SK-N-SH (cell line): ENCODE measurements around the gene ABHD2. TPM values are rescaled to one million over a fixed set of nuclear protein-coding genes. Genes with fewer than 3 reads are reported as not detected.

ENCODE experiments used
- CTCF ChIA-PET: fragments of 300-600, 350-600 bp; formaldehyde crosslinking; extraction: SDS; loops from one replicate; lab custom pipeline; 2021; lab: Yijun Ruan, JAX
- POLR2A ChIA-PET: fragments of 350-600 bp; sonication (Branson Sonifier 250); formaldehyde crosslinking; extraction: SDS; loops from one replicate; lab custom pipeline; 2020; ENCODE audit warnings: antibody characterized with exemption, inconsistent platforms; lab: Yijun Ruan, JAX
- DNase-seq: peaks from one replicate; pipeline ENCODE4 v3.0.0; 2012
- H2AFZ ChIP-seq: fragments of 200-600 bp; sonication (generic); 2 replicates; pipeline ENCODE4 v1.8.1; 2016; ENCODE audit warnings: antibody characterized with exemption, mild to moderate bottlenecking, low read depth
- H3F3A ChIP-seq: fragments of 200-600 bp; sonication (generic); replicated peaks from 2 replicates; pipeline ENCODE3; 2016; ENCODE audit warnings: antibody characterized with exemption, mild to moderate bottlenecking; ENCODE audit not compliant: insufficient read depth
- H3K27ac ChIP-seq, 2 experiments: fragments of 200-500 bp in 1 of 2; fragments of 200-600 bp in 1 of 2; sonication (Bioruptor generic) in 1 of 2; sonication (generic), shearing (Covaris generic) in 1 of 2; 2 replicates each; pipeline versions ENCODE4 v1.5.1 to v1.6.1; 2014 to 2016; ENCODE audit warnings: low read depth in 2 of 2, inconsistent platforms in 1 of 2, low read length in 1 of 2, mild to moderate bottlenecking in 1 of 2, mixed read lengths in 1 of 2
- H3K27me3 ChIP-seq: fragments of 200-600 bp; sonication (generic), shearing (Covaris generic); 2 replicates; pipeline ENCODE4 v1.6.1; 2016; ENCODE audit warnings: mixed run types; ENCODE audit not compliant: insufficient read depth
- H3K36me3 ChIP-seq, 2 experiments: fragments of 200-500 bp in 1 of 2; fragments of 200-600 bp in 1 of 2; sonication (Bioruptor generic) in 1 of 2; sonication (generic) in 1 of 2; replicated peaks in 1 of 2; 2 replicates each; pipeline versions ENCODE3 to v1.5.1; 2014 to 2016; ENCODE audit warnings: low read length in 1 of 2, mild to moderate bottlenecking in 1 of 2; ENCODE audit not compliant: insufficient read depth in 2 of 2, control insufficient read depth in 1 of 2
- H3K4me1 ChIP-seq, 2 experiments: fragments of 200-500 bp in 1 of 2; fragments of 200-600 bp in 1 of 2; sonication (Bioruptor generic) in 1 of 2; sonication (generic), shearing (Covaris generic) in 1 of 2; 2 replicates each; pipeline versions ENCODE4 v1.5.1 to v1.6.1; 2014 to 2016; ENCODE audit warnings: low read depth in 1 of 2, low read length in 1 of 2, mixed run types in 1 of 2; ENCODE audit not compliant: insufficient read depth in 2 of 2, control insufficient read depth in 1 of 2
- H3K4me2 ChIP-seq: fragments of 200-600 bp; sonication (generic), shearing (Covaris generic); 2 replicates; pipeline ENCODE4 v1.6.1; 2017; ENCODE audit warnings: mixed run types
- H3K4me3 ChIP-seq, 2 experiments: fragments of 200-500 bp in 1 of 2; fragments of 200-600 bp in 1 of 2; sonication (Bioruptor generic) in 1 of 2; sonication (generic), shearing (Covaris generic) in 1 of 2; 2 replicates each; pipeline versions ENCODE4 v1.5.1 to v1.8.1; 2014 to 2016; ENCODE audit warnings: low read depth in 2 of 2, inconsistent platforms in 1 of 2, low read length in 1 of 2, mild to moderate bottlenecking in 1 of 2, mixed read lengths in 1 of 2, moderate library complexity in 1 of 2
- H3K79me2 ChIP-seq: fragments of 200-600 bp; sonication (generic); 2 replicates; pipeline ENCODE4 v1.8.1; 2017; ENCODE audit warnings: mild to moderate bottlenecking; ENCODE audit not compliant: insufficient read depth
- H3K9ac ChIP-seq: fragments of 200-600 bp; sonication (generic); 2 replicates; pipeline ENCODE4 v1.6.1; 2017; ENCODE audit warnings: mixed run types
- H3K9me2 ChIP-seq: fragments of 200-600 bp; sonication (generic); 2 replicates; pipeline ENCODE4 v1.6.1; 2017; ENCODE audit warnings: mixed run types
- H3K9me3 ChIP-seq: fragments of 200-600 bp; sonication (generic); 2 replicates; pipeline ENCODE4 v1.6.1; 2017; ENCODE audit warnings: mixed run types, mild to moderate bottlenecking, moderate library complexity
- H4K20me1 ChIP-seq: fragments of 200-600 bp; sonication (generic); 2 replicates; pipeline ENCODE4 v1.6.1; 2017; ENCODE audit warnings: mild to moderate bottlenecking, mixed run types; ENCODE audit not compliant: insufficient read depth
- CHD2 ChIP-seq: fragments of 150-350 bp; IDR thresholded peaks from 2 replicates; pipeline ENCODE4 v1.6.1; 2018; ENCODE audit warnings: low read length; ENCODE audit not compliant: partially characterized antibody
- FOXJ3 ChIP-seq: sonication (generic); formaldehyde crosslinking; IDR thresholded peaks from 2 replicates; pipeline ENCODE4 v1.5.1; 2020; ENCODE audit warnings: mild to moderate bottlenecking, missing genetic modification reagents
- FOXM1 ChIP-seq: IDR thresholded peaks from 2 replicates; pipeline ENCODE4 v1.4.0; 2012; ENCODE audit warnings: low read depth, mild to moderate bottlenecking
- GABPA ChIP-seq: IDR thresholded peaks from 2 replicates; pipeline ENCODE4 v1.4.0; 2012; ENCODE audit warnings: low read depth, mild to moderate bottlenecking
- MEF2A ChIP-seq: IDR thresholded peaks from 2 replicates; pipeline ENCODE4 v1.4.0; 2012; ENCODE audit warnings: low read depth, borderline replicate concordance
- NFIC ChIP-seq: IDR thresholded peaks from 2 replicates; pipeline ENCODE4 v1.4.0; 2012; ENCODE audit warnings: borderline replicate concordance
- NRF1 ChIP-seq: IDR thresholded peaks from 2 replicates; pipeline ENCODE4 v1.6.1; 2012; ENCODE audit warnings: low read depth, mild to moderate bottlenecking, low read length
- SMC3 ChIP-seq: IDR thresholded peaks from 2 replicates; pipeline ENCODE4 v1.6.1; 2012; ENCODE audit warnings: low read depth, low read length, improper control_type of control experiment
- TAF1 ChIP-seq: IDR thresholded peaks from 2 replicates; pipeline ENCODE4 v1.6.1; 2012; ENCODE audit warnings: low read depth, mild to moderate bottlenecking, low read length, moderate library complexity, borderline replicate concordance
- TCF12 ChIP-seq: IDR thresholded peaks from 2 replicates; pipeline ENCODE4 v1.4.0; 2012
- WGBS: methylation state at CpG from one replicate; pipeline ENCODE4 v1.1.6; 2017; ENCODE audit warnings: low lambda C conversion rate; 5-methylcytosine and 5-hydroxymethylcytosine counted together
- polyA plus RNA-seq, 3 experiments: library from polyadenylated mRNA; depleted of rRNA; stranded (reverse); fragments of >200 nt; gene quantifications; 2 replicates each; pipeline ENCODE4 v1.2.3, GENCODE V29; 2012
- TF ChIP-seq, protein P1 (sequence below): IDR thresholded peaks from 2 replicates; pipeline ENCODE4 v1.4.0; 2012; ENCODE audit warnings: low read depth, borderline replicate concordance
- TF ChIP-seq, protein P2 (sequence below): fragments of 200-600 bp; sonication (generic); IDR thresholded peaks from 2 replicates; pipeline ENCODE4 v1.6.1; 2017; ENCODE audit warnings: antibody characterized with exemption, mild to moderate bottlenecking, moderate library complexity
- TF ChIP-seq, protein P3 (sequence below): fragments of 150-350 bp; IDR thresholded peaks from 2 replicates; pipeline ENCODE4 v1.6.1; 2016; ENCODE audit warnings: mild to moderate bottlenecking, low read depth, low read length

ABHD2 gene
- polyA plus RNA-seq, 1 of the 3 experiments (the other 2 are of a cell fraction), result 19.2 TPM

DNA sequence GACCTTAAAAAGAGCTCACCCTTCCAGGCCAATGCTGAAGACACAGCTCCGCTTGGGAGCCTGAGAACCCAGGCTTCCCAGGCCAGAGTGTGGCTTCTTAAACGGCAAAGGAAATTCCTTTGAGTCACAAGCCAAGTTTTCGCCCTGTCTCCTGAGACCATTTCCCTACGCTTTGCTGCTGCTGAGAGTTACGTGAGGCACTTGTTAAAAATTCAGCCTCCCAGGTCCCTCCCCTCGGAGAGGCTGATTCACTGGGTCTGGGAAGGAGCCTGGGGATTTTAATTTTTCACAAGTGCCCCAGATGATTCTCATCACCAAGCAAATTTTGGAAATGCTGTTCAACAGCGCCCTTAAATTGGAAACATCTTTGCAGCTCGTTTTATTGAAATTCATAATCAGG lies 107.6 kb downstream of the ABHD2 start:
- Histone ChIP-seq H3K36me3 (peaks cover 5 to 54% of the 10 kb centered on the region in 2 experiments), H3K79me2 (no peaks in the 10 kb centered on the region), H3K4me3 (no peak overlapping the region), H3K9me2 (no peaks in the 10 kb centered on the region), H3K9ac (no peak overlapping the region), H4K20me1 (no peaks in the 10 kb centered on the region), H3K27ac (peak overlapping the region in 1 of 2 experiments; percentile 14; a peak in 1 of 4 replicates), H2AFZ (no peak overlapping the region), H3K9me3 (no peaks in the 10 kb centered on the region), H3K27me3 (no peaks in the 10 kb centered on the region), H3K4me2 (no peak overlapping the region), H3K4me1 (peaks cover 4 to 9% of the 10 kb centered on the region in 2 experiments; a peak in 1 of 4 replicates), H3F3A (peaks cover 9% of the 10 kb centered on the region)
- no peak for DNase-seq
- WGBS, result 80% methylated on average over 8 of the region's 8 CpGs
- POLR2A ChIA-PET, result no interaction called here
- TF ChIP-seq GABPA (no peak), MEF2A (no peak), TAF1 (no peak), TCF12 (no peak), FOXM1 (no peak), SMC3 (no peak)
- TF ChIP-seq, protein P1, sequence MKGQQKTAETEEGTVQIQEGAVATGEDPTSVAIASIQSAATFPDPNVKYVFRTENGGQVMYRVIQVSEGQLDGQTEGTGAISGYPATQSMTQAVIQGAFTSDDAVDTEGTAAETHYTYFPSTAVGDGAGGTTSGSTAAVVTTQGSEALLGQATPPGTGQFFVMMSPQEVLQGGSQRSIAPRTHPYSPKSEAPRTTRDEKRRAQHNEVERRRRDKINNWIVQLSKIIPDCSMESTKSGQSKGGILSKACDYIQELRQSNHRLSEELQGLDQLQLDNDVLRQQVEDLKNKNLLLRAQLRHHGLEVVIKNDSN, result no peak
- TF ChIP-seq, protein P2, sequence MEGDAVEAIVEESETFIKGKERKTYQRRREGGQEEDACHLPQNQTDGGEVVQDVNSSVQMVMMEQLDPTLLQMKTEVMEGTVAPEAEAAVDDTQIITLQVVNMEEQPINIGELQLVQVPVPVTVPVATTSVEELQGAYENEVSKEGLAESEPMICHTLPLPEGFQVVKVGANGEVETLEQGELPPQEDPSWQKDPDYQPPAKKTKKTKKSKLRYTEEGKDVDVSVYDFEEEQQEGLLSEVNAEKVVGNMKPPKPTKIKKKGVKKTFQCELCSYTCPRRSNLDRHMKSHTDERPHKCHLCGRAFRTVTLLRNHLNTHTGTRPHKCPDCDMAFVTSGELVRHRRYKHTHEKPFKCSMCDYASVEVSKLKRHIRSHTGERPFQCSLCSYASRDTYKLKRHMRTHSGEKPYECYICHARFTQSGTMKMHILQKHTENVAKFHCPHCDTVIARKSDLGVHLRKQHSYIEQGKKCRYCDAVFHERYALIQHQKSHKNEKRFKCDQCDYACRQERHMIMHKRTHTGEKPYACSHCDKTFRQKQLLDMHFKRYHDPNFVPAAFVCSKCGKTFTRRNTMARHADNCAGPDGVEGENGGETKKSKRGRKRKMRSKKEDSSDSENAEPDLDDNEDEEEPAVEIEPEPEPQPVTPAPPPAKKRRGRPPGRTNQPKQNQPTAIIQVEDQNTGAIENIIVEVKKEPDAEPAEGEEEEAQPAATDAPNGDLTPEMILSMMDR, result no peak
- CTCF ChIA-PET, result interaction anchor here (2.0 to 5.6 kb wide), 4 partner anchors 11 to 291 kb away, joined by 5 to 49 read pairs (median 19); no protein-coding TSS in a partner anchor

DNA sequence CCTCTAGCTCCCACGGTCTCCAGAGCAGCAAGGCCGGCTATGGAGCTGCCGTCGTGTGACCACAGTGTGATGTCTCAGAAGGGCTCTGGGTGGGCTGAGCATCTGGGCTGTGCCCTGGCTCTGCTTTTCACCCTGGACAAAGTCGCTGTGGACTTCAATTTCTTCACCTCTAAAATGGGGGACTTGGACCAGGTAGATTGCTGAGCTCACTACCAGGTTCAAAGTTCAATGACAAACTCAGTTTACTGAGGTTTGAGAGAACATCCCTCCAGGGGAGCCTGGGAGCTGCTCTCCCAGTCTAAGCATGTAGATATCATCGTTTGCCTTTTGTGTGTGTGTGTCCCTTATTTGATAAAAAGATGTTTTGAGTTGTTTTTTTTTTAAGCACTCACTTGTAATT lies 108.0 kb downstream of the ABHD2 start:
- H3K9ac ChIP-seq, result no peak overlapping the region
- H3K4me2 ChIP-seq, result no peak overlapping the region
- ChIA-PET CTCF (interaction anchor here (2.0 to 5.6 kb wide), 4 partner anchors 11 to 291 kb away, joined by 5 to 49 read pairs (median 19); no protein-coding TSS in a partner anchor), POLR2A (no interaction called here)
- no peaks in the 10 kb centered on the region for H3K9me2 ChIP-seq
- DNase-seq, result no peak
- H3K9me3 ChIP-seq, result no peaks in the 10 kb centered on the region
- H2AFZ ChIP-seq, result no peak overlapping the region
- H3K27ac ChIP-seq, result peak overlapping the region in 1 of 2 experiments; percentile 14; a peak in 1 of 4 replicates
- no peaks in the 10 kb centered on the region for H4K20me1 ChIP-seq
- TF ChIP-seq NRF1, result no peak
- TF ChIP-seq, protein P2, result no peak
- TF ChIP-seq FOXJ3 (CRISPR knock-in tag), result no peak
- no peak for TF ChIP-seq CHD2
- no peak for TF ChIP-seq GABPA
- TF ChIP-seq NFIC, result no peak
- TF ChIP-seq, protein P3, sequence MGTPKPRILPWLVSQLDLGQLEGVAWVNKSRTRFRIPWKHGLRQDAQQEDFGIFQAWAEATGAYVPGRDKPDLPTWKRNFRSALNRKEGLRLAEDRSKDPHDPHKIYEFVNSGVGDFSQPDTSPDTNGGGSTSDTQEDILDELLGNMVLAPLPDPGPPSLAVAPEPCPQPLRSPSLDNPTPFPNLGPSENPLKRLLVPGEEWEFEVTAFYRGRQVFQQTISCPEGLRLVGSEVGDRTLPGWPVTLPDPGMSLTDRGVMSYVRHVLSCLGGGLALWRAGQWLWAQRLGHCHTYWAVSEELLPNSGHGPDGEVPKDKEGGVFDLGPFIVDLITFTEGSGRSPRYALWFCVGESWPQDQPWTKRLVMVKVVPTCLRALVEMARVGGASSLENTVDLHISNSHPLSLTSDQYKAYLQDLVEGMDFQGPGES, result no peak
- H3F3A ChIP-seq, result peaks cover 9% of the 10 kb centered on the region
- peaks cover 4 to 9% of the 10 kb centered on the region in 2 experiments; a peak in 1 of 4 replicates for H3K4me1 ChIP-seq
- H3K4me3 ChIP-seq, result no peak overlapping the region
- H3K79me2 ChIP-seq, result no peaks in the 10 kb centered on the region
- peaks cover 1 to 50% of the 10 kb centered on the region in 2 experiments for H3K36me3 ChIP-seq
- H3K27me3 ChIP-seq, result no peaks in the 10 kb centered on the region
- WGBS, result 85% methylated on average over 5 of the region's 6 CpGs
